Activated naive CD8-positive, alpha-beta T cell treated with anti-CD3 and anti-CD28 coated beads, Interleukin-2, amount 10 ng/mL, durations not matched to agents 7 days and 5 days (primary cell): ENCODE measurements around the gene GABRA5. TPM values are rescaled to one million over a fixed set of nuclear protein-coding genes. Genes with fewer than 3 reads are reported as not detected.
A peak's percentile ranks its signal among the peaks of the same experiment; 100 is the strongest.
"Not testable (repeated sequence)": the region's sequence is repeated elsewhere in the genome, so short reads cannot be mapped to it uniquely, and the experiment has no call there.

Source experiments
- ATAC-seq: fragments of 150-1000 bp; cut with Tn5 transposase; one replicate; pipeline ENCODE4 v1.10.0; 2021; ENCODE audit warnings: low read depth, moderate library complexity
- POLR2A ChIA-PET: fragments of 350-600 bp; sonication (Branson Sonifier 250); formaldehyde crosslinking; loops from one replicate; lab custom pipeline; 2021; ENCODE audit warnings: antibody characterized with exemption; lab: Charles Lee
- DNase-seq: peaks from one replicate; pipeline ENCODE4 v3.0.0; 2021
- H3K27ac Mint-ChIP-seq: one replicate; pipeline ENCODE4 v1.8.0; 2022; ENCODE audit warnings: mild to moderate bottlenecking, mixed read lengths
- H3K27me3 Mint-ChIP-seq: one replicate; pipeline ENCODE4 v1.8.0; 2022; ENCODE audit warnings: mild to moderate bottlenecking, moderate library complexity, mixed read lengths
- H3K36me3 Mint-ChIP-seq: one replicate; pipeline ENCODE4 v1.8.0; 2021; ENCODE audit warnings: mild to moderate bottlenecking, mixed read lengths
- H3K4me1 Mint-ChIP-seq: one replicate; pipeline ENCODE4 v1.8.0; 2021; ENCODE audit warnings: mixed read lengths
- H3K4me3 Mint-ChIP-seq: one replicate; pipeline ENCODE4 v1.8.0; 2022; ENCODE audit warnings: mild to moderate bottlenecking, moderate library complexity, mixed read lengths
- H3K9me3 Mint-ChIP-seq: one replicate; pipeline ENCODE4 v1.8.0; 2021; ENCODE audit warnings: mixed read lengths
- total RNA-seq, 2 experiments: library from RNA; stranded (reverse); gene quantifications; one replicate each; pipeline ENCODE4 v1.2.3, GENCODE V29; 2021

The GABRA5 gene
- total RNA-seq, 2 experiments from 2014 or later, result not detected

GRCh38 chr15:26886566-26886965, 19.7 kb downstream of the GABRA5 start:
- Mint-ChIP-seq H3K4me3 (no peak overlapping the region), H3K4me1 (no peaks in the 10 kb centered on the region), H3K27me3 (no peaks in the 10 kb centered on the region), H3K27ac (no peak overlapping the region), H3K9me3 (no peaks in the 10 kb centered on the region), H3K36me3 (no peaks in the 10 kb centered on the region)
- no peak for ATAC-seq
- POLR2A ChIA-PET, result no interaction called here
- no peak for DNase-seq

DNA sequence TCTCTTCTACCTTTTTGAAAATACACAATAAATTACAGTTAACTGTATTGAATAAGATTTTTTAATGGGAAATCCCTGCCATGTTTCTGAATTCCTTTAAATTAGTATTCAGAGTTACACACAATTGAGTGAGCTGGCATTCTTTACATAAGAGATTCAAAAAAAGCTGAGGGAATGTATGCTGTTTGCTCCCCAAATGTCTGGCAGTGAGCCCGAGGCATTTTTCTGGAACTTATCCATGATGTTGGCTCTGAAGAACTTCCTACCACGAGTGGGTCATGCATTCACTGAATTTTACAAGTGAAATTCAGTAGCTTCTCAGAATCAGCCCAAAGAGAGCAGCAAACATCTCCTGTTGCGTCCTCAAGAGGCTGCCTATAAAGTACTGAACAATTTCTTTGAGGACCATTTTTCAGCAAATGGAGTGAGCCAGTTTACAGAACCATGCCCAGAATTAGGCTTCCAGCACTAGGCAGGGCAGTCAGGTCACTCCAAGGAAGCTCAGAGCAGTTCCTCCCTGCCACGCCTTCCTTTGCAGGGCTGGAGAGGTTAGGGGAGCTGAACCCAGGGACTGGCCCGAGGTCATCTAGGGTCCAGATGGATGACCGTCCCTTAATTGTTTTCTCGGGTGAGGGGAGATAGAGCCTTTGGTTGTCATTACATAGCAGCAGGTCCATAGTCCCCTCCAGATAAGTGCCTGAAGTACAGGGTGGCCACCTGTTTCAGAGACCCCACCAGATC, 21.2 kb downstream of the GABRA5 start:
- no peaks in the 10 kb centered on the region for H3K36me3 Mint-ChIP-seq
- H3K4me3 Mint-ChIP-seq, result no peak overlapping the region
- H3K4me1 Mint-ChIP-seq, result no peaks in the 10 kb centered on the region
- ATAC-seq (no peak), DNase-seq (no peak)
- no peak overlapping the region for H3K27ac Mint-ChIP-seq
- peaks cover 4% of the 10 kb centered on the region for H3K9me3 Mint-ChIP-seq
- POLR2A ChIA-PET, result no interaction called here
- peaks cover 2% of the 10 kb centered on the region for H3K27me3 Mint-ChIP-seq

- ATAC-seq (no peak), DNase-seq (no peak)
- Mint-ChIP-seq H3K4me3 (no peak overlapping the region), H3K36me3 (no peaks in the 10 kb centered on the region), H3K4me1 (no peaks in the 10 kb centered on the region), H3K27me3 (peaks cover 2% of the 10 kb centered on the region), H3K9me3 (peaks cover 6% of the 10 kb centered on the region), H3K27ac (no peak overlapping the region)
- POLR2A ChIA-PET, result no interaction called here
Measured at GRCh38 chr15:26888761-26889160, 21.9 kb downstream of the GABRA5 start.

- ATAC-seq, result no peak
- Mint-ChIP-seq H3K27ac (no peak overlapping the region), H3K4me1 (no peaks in the 10 kb centered on the region), H3K27me3 (peaks cover 2% of the 10 kb centered on the region), H3K36me3 (no peaks in the 10 kb centered on the region), H3K9me3 (peaks cover 6% of the 10 kb centered on the region), H3K4me3 (no peak overlapping the region)
- no peak for DNase-seq
- POLR2A ChIA-PET, result no interaction called here
Measured at GRCh38 chr15:26889298-26889898, 22.5 kb downstream of the GABRA5 start.

DNA sequence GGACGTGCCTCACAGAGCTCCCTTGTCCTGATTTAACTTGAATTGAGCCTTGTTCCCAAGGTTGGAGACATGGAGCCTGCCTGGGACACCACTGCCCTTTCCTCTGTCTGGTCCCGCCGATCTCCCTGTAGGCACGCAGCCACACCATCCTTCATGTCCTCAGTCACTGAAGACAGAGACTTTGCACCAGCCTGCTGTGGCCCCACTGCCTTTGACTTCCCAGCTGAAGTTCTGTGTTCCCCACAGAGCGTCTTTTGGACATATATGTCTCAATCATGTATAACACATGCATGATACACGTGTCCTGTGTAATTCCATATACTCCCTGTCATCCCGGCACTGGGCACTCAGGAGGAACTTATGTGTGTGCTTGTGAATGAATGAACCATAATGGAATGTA, 23.6 kb downstream of the GABRA5 start:
- no peak for DNase-seq
- H3K4me1 Mint-ChIP-seq, result no peaks in the 10 kb centered on the region
- no peak for ATAC-seq
- H3K4me3 Mint-ChIP-seq, result no peak overlapping the region
- no peaks in the 10 kb centered on the region for H3K36me3 Mint-ChIP-seq
- POLR2A ChIA-PET, result no interaction called here
- H3K27me3 Mint-ChIP-seq, result peaks cover 2% of the 10 kb centered on the region
- no peak overlapping the region for H3K27ac Mint-ChIP-seq
- peaks cover 6% of the 10 kb centered on the region for H3K9me3 Mint-ChIP-seq

GRCh38 chr15:26890988-26891387, 24.1 kb downstream of the GABRA5 start:
- ATAC-seq (no peak), DNase-seq (no peak)
- peaks cover 2% of the 10 kb centered on the region for H3K27me3 Mint-ChIP-seq
- H3K36me3 Mint-ChIP-seq, result no peaks in the 10 kb centered on the region
- no peaks in the 10 kb centered on the region for H3K4me1 Mint-ChIP-seq
- POLR2A ChIA-PET, result no interaction called here
- H3K4me3 Mint-ChIP-seq, result no peak overlapping the region
- H3K27ac Mint-ChIP-seq, result no peak overlapping the region
- peaks cover 8% of the 10 kb centered on the region for H3K9me3 Mint-ChIP-seq

- Mint-ChIP-seq H3K4me1 (no peaks in the 10 kb centered on the region), H3K27me3 (peaks cover 2% of the 10 kb centered on the region), H3K36me3 (no peaks in the 10 kb centered on the region), H3K27ac (no peak overlapping the region), H3K4me3 (peak overlapping the region; percentile 8), H3K9me3 (peaks cover 8% of the 10 kb centered on the region)
- POLR2A ChIA-PET, result no interaction called here
- DNase-seq (peak; percentile 59), ATAC-seq (peak; percentile 61)
Measured at GRCh38 chr15:26891448-26892181, 24.8 kb downstream of the GABRA5 start.

DNA sequence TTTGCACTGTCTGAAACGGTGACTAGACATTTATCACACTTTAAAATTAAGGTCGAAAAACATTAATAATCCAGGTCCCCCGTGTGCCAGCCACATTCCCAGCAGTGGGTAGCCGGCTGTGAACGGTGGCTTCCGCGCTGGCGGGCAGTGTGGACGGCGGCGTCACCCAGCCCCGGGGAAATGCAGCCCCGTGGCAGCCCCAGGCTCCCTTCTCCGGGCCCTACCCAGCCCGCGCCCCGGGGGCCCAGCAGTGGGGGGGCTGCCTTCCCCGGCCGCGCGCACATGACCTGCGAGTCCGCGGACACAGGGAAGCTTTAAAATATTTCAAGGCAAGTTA, 25.3 kb downstream of the GABRA5 start:
- ATAC-seq, result no peak
- H3K4me3 Mint-ChIP-seq, result no peak overlapping the region
- H3K36me3 Mint-ChIP-seq, result no peaks in the 10 kb centered on the region
- POLR2A ChIA-PET, result no interaction called here
- H3K9me3 Mint-ChIP-seq, result peaks cover 8% of the 10 kb centered on the region
- peaks cover 2% of the 10 kb centered on the region for H3K27me3 Mint-ChIP-seq
- no peak for DNase-seq
- H3K4me1 Mint-ChIP-seq, result no peaks in the 10 kb centered on the region
- H3K27ac Mint-ChIP-seq, result no peak overlapping the region

DNA sequence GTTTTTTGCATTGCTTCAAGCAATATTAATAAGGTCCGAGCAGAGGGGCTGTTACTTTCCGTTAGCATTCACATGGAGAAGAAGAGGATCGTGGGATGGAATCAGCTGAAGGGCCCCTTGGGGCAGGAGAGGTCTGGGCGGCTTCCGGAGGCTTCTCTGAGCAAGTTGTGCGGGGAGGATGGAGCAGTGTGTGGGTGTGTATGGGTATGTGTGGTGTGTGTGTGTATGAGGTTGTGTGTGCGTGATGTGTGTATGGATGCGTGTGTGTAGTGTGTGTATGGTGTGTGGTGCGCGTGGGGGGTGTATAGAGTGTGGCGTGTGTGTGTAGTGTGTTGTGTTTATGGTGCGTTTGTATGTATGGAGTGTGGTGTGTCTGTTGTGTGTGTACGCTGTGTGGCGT, 25.8 kb downstream of the GABRA5 start:
- DNase-seq (no peak), ATAC-seq (no peak)
- H3K4me3 Mint-ChIP-seq, result no peak overlapping the region
- peaks cover 2% of the 10 kb centered on the region for H3K27me3 Mint-ChIP-seq
- H3K27ac Mint-ChIP-seq, result no peak overlapping the region
- H3K4me1 Mint-ChIP-seq, result no peaks in the 10 kb centered on the region
- H3K36me3 Mint-ChIP-seq, result no peaks in the 10 kb centered on the region
- POLR2A ChIA-PET, result no interaction called here
- peaks cover 8% of the 10 kb centered on the region for H3K9me3 Mint-ChIP-seq

DNA sequence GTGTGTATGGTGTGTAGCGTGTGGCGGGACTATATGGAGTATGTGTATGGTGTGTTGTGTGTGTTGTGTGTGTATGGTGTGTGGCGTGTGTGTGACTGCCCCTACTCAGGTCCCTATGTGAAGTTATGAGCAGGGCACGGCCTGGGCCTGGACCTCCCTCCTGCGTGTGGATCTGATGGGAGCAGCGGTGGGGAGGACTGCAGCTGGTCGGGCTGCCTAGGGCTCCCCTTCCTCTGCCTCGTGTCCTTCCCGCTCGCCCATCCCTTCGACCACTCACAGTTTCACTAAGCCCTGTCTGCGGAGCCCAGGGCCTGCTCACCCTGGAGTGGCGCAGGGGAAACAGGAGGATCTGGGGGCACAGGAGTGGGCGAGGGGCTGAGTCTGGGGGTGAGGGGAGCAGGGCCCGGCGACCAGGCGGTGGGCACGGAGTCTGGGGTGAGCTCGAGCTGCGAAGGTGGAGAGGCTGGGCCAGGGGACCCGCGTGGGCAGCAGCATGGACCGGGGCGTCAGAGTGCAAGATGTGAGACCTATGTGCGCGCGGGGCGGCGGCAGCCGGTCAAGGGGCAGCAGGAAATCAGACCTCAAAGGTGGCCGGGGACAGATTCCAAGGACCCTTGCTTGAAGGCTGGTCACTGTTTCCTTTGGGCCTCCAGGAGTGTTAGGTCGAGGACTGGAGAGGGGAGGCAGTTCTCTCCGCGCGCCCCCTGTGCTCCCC, 26.6 kb downstream of the GABRA5 start:
- peaks cover 12% of the 10 kb centered on the region for H3K9me3 Mint-ChIP-seq
- no peak overlapping the region for H3K27ac Mint-ChIP-seq
- ATAC-seq (no peak), DNase-seq (no peak)
- no peak overlapping the region for H3K4me3 Mint-ChIP-seq
- H3K27me3 Mint-ChIP-seq, result peaks cover 2% of the 10 kb centered on the region
- H3K4me1 Mint-ChIP-seq, result no peaks in the 10 kb centered on the region
- no peaks in the 10 kb centered on the region for H3K36me3 Mint-ChIP-seq
- POLR2A ChIA-PET, result no interaction called here

- Mint-ChIP-seq H3K4me1 (no peaks in the 10 kb centered on the region), H3K27ac (no peak overlapping the region), H3K36me3 (no peaks in the 10 kb centered on the region), H3K9me3 (peaks cover 12% of the 10 kb centered on the region), H3K27me3 (peaks cover 2% of the 10 kb centered on the region), H3K4me3 (no peak overlapping the region)
- DNase-seq, result no peak
- POLR2A ChIA-PET, result no interaction called here
- no peak for ATAC-seq
Measured at GRCh38 chr15:26894181-26894580, 27.3 kb downstream of the GABRA5 start.

DNA sequence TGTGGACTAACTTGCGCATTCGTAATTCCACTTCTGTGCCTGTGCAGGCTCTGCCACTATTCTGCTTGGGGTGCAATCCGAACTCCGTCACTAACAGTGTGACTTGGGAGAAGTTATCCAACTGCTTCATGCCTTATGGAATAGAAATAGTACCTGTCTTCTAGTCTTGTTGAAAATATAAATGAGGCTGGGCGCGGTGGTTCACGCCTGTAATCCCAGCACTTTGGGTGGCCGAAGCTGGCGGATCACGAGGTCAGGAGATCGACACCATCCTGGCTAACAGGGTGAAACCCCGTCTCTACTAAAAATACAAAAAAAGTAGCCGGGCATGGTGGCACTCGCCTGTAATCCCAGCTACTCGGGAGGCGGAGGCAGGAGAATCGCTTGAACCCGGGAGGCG, 28.5 kb downstream of the GABRA5 start:
- H3K4me1 Mint-ChIP-seq, DNase-seq, H3K27me3 Mint-ChIP-seq, H3K4me3 Mint-ChIP-seq, POLR2A ChIA-PET, H3K27ac Mint-ChIP-seq, H3K36me3 Mint-ChIP-seq, ATAC-seq: not testable (repeated sequence)
- H3K9me3 Mint-ChIP-seq, result peaks cover 13% of the 10 kb centered on the region

- DNase-seq (no peak), ATAC-seq (no peak)
- no peaks in the 10 kb centered on the region for H3K4me1 Mint-ChIP-seq
- H3K27ac Mint-ChIP-seq, result no peak overlapping the region
- H3K9me3 Mint-ChIP-seq, result peaks cover 14% of the 10 kb centered on the region
- no peak overlapping the region for H3K4me3 Mint-ChIP-seq
- no peaks in the 10 kb centered on the region for H3K36me3 Mint-ChIP-seq
- POLR2A ChIA-PET, result no interaction called here
- no peaks in the 10 kb centered on the region for H3K27me3 Mint-ChIP-seq
Measured at GRCh38 chr15:26899658-26900057, 32.8 kb downstream of the GABRA5 start.
